NCI-H187 (cell line): ENCODE results near the gene MED15.
A peak's percentile ranks its signal among the peaks of the same experiment; 100 is the strongest.
"Not testable (repeated sequence)": the region's sequence is repeated elsewhere in the genome, so short reads cannot be mapped to it uniquely, and the experiment has no call there.

Source experiments
- DNase-seq, 2 experiments: peaks; one replicate each; lab custom pipeline; 2025; lab: John Stamatoyannopoulos, UW

Gene MED15

DNA sequence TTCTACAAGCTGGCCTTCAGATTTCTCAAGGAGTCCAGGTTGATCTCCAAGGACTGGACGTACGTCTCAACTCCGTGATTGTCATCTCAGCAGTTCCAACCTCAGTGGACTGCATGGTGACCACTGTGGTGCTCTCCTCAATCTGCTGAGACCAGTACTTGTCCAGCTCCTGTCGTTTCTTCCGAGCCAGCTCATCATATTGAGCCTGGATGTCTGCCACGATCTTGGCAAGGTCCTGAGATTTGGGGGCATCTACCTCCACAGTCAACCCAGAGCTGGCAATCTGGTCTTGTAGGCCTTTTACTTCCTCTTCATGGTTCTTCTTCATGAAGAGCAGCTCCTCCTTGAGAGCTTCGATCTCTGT is 24.3 kb upstream of the MED15 start:
- not testable (repeated sequence) for DNase-seq

DNA sequence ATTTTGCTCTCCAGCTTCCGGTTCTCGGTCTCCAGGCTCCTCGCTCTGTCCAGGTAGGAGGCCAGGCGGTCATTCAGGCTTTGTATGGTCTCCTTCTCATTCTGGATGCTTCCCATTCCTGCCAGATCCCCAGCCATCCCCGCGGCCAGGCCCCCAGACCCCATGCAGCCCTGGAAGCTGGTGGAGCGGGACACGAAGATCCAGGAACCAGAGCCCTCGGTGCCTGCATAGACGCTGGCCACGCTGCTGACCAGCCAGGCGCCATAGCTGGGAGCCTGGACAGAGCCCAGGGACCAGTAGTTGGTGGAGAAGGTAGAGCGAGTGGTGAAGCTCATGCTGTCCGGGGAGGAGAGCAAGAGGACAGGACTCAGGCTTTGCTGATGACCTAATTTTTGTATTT is 23.6 kb upstream of the MED15 start:
- DNase-seq, result no peak

DNA sequence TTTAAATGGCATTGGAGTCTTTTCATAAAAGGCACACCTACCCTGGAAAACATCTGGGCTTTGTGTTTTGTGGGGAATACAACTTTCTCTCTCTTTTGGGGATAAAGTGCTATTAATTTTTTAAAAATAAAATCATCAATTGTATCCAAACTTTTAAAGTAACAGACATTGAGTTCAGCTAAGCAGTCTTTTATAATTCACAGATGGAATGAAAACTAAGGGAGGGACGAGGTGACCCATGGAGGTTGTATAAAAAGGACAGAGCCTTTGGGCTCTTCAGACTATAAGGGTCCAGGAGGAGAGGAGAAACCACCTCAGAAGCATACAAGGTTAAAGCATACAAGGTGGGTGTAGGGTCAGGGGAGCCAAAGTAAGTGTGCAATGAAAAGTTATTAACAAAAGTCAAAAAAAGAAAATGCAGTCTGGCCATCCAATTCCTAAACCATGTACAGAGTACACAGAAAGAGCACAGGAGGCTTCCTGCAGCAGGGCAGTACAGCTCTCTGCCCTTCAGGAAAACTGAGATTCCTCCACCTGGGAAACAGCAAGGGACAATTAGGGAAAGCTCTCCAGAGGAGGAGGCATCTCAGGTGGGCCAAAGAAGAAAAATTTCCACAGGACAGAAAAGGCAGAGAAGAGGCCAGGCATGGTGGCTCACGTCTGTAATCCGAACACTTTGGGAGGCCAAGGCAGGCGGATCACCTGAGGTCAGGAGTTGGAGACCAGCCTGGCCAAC is 22.3 kb upstream of the MED15 start:
- no peak for DNase-seq

DNA sequence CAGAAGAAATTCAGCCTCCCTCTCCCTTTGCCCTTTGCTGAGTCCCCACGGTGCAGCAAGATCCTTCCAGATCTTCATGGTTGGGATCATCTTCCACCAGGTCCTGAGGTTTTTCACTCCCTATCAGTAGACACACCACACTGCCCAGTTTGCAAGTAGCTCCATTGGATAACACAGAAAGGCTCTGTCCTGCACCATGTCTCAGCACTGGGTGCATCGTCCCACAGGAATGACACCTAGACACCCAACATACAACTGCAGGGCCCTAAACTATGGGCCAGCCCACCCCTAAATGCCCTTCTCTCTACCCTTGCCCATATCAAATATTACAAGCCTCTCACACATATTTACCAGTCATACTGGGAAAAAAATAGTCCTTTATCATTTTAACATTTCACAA is 21.2 kb upstream of the MED15 start:
- no peak for DNase-seq

DNA sequence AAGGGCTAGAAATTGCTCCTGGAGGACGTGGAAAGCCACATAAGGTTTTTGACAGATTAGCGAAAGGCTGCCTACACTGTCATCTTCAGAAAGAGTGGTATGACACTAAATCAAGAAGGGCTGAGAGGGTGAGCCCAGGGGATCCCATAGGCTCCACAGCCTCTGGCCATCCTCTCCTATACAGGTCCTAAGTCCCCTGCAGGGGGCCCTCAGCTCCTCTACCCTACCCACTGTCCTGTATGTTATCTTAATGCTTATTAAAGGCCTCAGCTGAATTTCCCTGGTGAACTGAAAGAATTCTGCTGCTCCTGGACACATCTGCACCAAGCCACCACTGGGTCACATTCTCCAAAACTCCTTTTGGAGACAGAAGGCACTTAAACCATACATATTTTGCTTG is 19.7 kb upstream of the MED15 start:
- DNase-seq, result no peak

DNA sequence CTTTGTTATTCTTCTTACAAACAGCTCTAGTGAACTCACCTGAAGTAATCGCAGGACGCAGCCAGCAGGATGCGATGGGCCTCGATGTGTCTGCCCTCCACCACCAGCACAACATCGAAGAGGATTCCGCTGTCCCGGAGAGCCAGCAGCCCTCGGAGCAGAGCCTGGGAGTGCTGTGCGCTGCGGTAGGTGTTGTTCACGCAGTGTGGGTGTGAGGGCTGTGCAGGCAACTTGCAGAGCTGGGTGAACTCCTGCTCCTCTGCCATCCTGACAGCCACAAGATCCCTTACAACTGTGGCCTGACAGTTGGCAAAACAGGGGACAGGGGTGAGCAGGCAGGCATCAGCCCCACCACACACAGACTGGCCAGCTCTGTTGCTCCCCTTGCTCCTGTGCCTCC is 18.5 kb upstream of the MED15 start:
- DNase-seq, result no peak

DNA sequence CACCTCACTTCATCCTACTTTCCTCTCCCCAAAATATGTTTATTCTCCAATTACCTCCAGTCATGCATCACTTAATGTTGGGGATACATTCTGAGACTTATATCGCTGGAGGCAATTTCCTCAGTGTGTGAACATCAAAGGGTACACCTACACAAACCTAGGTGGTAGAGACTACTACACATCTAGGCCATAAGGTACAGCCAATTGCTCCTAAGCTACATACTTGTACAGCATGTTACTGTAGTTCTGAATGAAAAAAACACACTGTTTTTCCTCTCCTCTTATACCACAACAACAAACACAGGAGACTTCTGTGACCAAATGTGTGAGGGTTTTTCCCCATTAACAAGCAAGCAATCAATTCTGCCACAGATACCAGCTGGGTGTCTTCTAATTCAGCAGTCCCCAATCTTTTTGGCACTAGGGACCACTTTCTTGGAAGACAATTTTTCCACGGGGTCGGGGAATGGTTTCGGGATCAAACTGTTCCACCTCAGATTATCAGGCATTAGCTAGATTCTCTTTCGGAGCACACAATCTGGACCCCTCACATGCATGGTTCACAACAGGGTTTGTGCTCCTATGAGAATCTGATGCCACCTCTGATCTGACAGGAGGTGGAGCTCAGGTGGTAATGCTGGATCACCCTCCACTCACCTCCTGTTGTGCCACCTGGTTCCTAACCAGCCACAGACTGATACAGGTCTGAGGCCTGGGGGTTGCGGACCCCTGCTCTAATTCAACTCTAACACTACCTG is 17.0 kb upstream of the MED15 start:
- DNase-seq, result no peak

DNA sequence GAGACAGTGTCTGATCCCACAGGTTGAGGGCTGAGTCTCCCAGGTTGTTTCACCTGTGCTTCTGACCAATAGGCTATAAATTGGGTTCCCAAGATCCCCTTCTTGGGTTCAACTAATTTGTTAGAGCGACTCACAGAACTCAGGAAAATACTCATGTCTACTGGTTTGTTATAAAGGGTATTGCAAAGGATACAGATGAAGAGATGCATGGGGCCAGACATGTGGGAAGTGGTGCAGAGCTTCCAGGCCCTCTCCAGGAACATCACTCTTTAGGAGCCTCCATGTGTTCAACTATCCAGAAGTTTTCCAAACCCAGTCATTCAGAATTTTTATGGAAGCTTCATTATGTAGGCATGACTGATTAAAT is 16.5 kb upstream of the MED15 start:
- DNase-seq, result no peak

DNA sequence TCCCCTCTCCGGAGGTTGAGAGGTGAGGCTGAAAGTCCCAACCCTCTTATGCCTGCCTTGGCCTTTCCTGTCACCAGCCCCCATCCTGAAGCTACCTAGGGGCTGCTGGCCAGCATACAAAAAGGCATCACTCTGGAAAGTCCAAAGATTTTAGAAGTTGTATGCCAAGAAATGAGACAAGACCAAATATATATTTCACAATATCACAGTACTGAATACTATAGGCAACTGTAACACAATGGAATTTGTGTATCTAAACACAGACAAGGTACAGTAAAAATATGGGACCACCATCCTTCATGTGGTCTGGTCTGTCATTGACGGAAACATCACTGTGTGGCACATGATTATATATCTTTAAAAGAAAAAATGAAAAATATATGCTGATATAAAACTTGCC is 16.1 kb upstream of the MED15 start:
- DNase-seq, result no peak

DNA sequence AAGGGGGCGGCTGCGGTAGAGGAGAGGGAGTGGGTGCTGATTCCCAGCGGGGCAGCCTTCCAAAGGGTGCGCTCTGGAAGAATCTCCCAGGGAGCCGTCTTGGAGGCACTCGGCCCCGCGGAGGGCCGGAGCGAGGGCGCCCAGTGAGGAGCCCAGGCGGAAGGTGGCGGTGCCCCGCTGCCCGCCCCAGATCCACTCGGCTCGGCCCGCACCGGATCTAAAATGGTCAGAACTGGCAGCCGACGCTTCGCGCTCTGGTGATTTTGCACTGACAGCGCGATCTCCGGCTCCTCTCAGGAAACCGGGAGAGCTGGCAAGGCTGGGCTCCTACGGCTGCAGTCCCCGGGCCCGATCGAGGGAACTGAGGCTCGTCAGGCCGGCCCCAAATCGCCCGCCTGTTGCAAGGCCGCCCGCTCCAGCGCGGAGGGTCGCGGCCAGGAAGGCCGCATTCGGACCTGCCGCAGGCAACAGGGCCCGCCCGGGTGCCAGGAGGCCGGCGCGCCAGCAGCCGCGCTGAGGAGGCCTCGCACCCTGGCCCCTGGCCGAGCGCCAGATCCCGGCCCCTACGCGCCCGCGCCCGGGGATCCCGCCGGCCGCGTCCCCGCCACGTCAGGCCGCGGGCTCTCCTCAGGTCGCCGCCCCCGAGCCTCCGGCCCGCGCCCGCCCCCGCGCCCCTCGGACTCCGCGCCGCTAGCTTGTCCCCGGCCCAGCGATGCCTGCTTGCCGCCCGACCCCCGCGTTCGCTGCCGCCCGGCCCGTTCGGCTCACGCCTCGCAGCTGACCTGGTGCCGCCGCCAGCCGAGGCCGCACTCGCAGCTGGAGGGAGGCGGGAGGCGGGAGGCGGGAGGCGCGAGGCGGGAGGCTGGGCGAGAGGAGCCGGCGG is 12.2 kb upstream of the MED15 start, which contains the start of gene KLHL22:
TSS of gene KLHL22 (minus strand) at position 818 of the 883 bp plus-strand sequence. CDS start 6,584 bp downstream, outside the sequence.
- peak in 1 of 2 experiments; percentile 38 for DNase-seq

DNA sequence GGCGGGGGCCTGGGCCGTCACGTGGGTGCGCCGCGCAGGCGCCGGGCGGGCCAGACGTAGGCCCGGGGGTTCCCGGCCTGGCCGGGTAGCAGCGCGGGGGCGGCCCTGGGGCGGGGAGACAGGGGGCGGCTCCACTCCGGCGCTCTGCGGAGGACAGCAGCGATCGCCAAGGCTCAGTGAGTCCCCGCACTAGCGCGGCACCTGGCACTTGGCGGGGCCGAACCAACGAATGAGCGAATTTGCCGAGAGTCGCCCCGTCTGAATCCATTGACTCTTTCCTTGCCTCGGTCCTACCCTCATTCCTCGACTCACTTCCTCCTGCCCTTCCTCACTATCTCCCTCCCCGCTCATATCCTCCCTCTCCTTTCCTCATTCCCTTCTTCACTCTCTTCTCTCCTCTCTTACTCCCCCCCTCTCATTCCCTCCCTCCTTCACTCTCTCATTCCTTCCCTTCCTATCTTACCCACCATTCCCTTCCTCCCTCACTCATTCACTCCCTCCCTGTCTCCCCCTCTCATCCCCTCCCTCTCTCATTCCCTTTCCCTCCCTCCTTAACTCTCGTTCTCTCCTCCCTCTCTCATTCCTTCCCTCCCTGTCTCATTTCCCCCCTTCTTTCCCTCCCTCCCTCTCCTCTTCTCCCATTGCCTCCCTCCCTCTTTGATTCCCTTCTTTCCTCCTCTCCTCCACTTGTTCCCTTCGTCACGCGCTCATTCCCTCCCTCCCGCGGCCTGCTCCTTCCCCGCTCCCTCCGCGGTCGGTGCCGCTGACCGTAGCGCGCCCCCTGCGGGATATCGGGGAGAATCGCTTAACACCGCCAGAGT is 11.3 kb upstream of the MED15 start:
- DNase-seq, result peak; percentile 73 to 85

DNA sequence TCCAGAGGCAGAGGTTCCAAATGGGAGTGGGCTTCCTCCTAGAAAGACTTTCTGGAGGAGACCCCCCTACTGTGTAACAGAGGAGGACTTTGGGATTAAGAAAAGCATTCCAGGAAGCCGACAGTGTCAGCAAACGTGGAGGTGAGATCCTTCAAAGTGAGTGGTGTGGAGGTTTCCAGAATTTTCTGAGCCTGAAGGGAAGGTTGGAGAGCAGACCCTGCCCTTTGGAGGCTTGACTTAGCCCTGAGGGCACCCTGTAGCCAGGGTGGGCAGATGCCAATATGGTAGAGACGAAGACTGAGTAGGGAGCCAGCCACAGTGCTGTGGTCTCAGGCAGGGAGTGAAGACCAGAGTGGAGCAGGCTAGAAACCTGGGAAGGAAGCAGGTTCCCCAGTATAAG is 10.0 kb upstream of the MED15 start:
- DNase-seq, result no peak

DNA sequence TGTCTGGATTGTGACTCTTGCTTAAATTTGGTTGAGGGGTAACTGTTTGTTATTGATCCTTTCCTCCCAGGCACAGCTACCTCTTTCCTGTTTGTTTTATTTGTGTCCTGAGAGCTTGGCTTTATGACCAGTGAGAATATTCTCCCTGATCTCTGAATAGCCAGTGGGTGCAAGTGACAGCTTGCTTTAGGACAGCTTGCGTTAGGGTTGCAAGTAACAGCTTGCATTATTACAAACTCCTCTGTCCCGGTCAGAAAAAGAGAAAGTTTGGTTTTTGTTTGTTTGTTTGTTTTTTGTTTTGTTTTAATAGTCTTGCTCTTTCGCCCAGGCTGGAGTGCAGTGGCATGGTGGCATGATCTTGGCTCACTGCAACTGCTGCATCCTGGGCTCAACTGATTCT is 8.5 kb upstream of the MED15 start:
- no peak for DNase-seq

DNA sequence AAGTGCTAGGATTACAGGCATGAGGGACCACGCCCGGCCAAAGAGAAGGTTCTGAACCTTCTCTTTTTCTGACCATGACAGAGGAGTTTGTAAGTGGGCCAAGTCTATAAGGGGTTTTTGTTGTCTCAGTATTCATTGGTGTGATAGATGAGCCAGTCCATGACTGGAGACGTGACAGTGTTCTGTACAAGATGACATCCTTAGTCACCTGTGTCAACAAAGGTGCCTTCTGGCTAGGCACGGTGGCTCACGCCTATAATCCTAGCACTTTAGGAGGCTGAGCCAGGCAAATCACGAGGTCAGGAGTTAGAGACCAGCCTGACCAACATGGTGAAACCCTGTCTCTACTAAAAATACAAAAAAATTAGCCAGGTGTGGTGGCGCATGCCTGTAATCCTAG is 7.6 kb upstream of the MED15 start:
- DNase-seq, result no peak

DNA sequence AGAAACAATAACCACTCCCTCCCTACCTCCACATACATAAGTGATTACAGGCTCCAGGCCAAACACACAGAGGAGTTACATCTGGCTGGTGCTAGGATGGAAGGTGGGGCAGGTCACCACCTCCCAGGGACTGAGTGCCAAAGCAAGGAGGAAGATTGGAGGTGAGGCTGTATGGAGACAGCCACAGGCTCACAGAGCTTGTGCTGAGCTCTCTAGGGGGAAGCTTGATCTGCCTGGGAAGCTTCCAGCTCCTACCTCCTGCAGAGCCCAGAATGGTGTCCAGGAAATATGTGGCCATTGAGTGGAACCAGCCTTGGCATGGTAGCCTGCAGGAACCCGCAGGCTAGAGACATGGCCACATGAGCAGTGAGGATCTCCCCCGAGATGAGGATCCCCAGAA is 3.6 kb upstream of the MED15 start:
- no peak for DNase-seq

DNA sequence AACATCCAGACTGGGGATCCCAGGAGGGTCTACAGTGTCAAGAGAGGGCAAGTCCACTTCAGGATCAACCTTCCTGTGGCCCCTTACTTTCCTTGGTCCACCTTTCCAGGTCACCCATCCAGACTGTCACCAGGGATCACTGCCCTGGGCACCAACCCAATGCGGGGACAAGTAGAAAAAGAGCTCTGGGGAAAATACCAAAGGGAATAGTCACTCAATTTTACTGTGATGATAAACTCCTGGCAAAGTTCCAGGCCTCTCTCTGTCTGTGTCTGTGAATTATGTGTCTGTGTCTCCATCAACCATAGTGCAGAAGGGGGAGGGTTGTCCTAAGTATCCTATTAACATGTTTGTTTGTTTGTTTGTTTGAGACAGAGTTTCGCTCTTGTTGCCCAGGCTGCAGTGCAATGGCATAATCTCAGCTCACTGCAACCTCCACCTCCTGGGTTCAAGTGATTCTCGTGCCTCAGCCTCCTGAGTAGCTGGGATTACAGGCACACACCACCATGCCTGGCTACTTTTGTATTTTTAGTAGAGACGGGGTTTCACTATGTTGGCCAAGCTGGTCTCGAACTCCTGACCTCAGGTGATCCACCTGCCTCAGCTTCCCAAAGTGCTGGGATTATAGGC is 3.0 kb upstream of the MED15 start:
- not testable (repeated sequence) for DNase-seq

DNA sequence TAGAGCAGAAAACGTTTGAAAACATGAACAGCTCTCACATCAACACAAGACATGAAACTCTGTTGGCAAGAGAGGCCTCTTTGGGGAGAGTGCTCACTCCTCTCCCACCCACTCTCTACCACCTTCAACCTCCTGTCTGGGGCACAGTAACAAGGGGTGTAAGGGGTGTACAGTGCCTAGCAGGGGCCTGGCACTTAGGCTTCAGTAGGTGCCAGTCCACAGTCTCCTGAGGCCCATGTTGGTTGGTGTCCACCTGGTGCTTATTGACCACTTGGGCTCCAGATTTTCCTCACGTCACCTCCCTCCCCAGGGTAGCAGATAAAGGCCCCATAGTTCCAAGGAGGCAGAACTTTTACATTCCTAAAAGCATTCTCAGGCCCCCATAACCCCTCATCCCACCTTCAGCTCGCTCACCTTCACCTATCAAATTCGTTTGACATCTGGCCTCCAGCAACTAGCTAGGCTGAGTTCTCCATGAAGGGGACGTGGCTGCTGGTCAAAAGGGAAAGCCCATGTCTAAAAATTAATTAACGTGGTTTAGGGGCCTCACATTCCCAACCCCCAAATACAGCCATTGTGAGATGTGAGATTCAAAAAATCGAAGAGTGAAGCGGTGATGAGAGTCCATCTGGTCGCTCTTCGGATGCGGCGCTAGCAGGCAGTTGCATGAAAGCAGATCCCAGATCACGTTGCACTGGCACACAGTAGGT is 712 bp upstream of the MED15 start:
- DNase-seq, result no peak

DNA sequence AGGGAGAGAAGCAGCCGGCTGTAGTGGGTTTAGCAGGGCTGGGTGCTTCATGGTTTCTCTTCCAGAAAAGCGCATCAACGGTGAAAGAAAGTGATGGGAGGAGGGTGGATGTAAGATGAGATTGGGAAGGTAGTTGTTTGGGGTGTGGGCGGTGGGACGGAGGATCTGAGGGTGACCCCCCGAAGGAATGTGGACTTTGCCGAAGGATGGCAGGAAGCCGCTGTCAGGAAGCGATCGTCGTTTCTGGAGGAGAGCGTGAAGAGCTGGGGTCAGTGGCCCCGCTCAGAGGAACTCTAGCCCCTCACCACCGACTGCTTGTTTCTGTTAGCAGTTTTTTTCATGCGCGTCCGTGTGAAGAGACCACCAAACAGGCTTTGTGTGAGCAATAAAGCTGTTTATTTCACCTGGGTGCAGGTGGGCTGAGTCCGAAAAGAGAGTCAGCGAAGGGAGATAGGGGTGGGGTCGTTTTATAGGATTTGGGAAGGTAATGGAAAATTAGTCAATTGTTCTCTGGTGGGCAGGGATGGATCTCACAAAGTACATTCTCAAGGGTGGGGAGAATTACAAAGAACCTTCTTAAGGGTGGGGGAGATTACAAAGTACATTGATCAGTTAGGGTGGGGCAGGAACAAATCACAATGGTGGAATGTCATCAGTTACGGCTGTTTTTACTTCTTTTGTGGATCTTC is 801 bp downstream of the MED15 start:
- not testable (repeated sequence) for DNase-seq

DNA sequence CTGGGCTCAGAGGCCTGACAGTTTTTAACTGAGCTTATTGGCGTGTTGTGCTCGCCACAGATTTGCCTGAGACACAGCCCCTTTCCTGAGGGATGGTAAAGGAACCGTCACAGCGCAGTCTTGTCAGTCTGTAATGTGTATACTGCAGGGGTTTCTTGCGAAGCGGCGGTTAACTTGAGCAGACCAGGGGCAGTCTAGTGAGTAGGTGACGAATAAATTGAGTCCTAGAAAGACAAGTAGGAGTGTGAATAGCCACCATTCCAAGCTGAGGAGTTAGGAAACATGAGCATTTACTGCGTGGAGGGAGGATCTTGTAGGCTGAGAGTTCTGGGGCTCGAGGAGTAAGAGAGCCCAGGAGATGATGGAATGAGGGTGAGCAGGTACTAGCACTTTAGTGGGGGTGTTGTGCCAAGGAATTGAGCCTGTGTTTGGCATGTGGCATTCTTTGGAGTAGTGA is 1.4 kb downstream of the MED15 start:
- DNase-seq, result no peak
